HEK293 (cell line): ENCODE data around the gene DEF6.

Source experiments
- AEBP2 ChIP-seq: fragments of 450-650 bp; formaldehyde crosslinking; IDR thresholded peaks from 2 replicates; pipeline ENCODE4 v1.5.1; 2016; ENCODE audit warnings: missing biosample characterization, missing genetic modification characterization, borderline replicate concordance
- PATZ1 ChIP-seq: fragments of 450-650 bp; formaldehyde crosslinking; IDR thresholded peaks from 2 replicates; pipeline ENCODE4 v1.5.1; 2016; ENCODE audit warnings: missing biosample characterization, missing genetic modification characterization
- RBAK ChIP-seq: fragments of 450-650 bp; formaldehyde crosslinking; IDR thresholded peaks from 2 replicates; pipeline ENCODE4 v1.5.1; 2016; ENCODE audit warnings: missing biosample characterization, missing genetic modification characterization
- ZBTB11 ChIP-seq: fragments of 450-650 bp; formaldehyde crosslinking; conservative IDR thresholded peaks from 2 replicates; pipeline ENCODE4 v1.5.1; 2016; ENCODE audit warnings: low read depth, missing biosample characterization, missing genetic modification characterization
- ZNF10 ChIP-seq: fragments of 450-650 bp; formaldehyde crosslinking; IDR thresholded peaks from 2 replicates; pipeline ENCODE4 v1.5.1; 2017; ENCODE audit warnings: missing biosample characterization, missing genetic modification characterization
- ZNF664 ChIP-seq: fragments of 450-650 bp; formaldehyde crosslinking; IDR thresholded peaks from 2 replicates; pipeline ENCODE4 v1.5.1; 2016; ENCODE audit warnings: missing biosample characterization, missing genetic modification characterization
- ZNF768 ChIP-seq: fragments of 450-650 bp; formaldehyde crosslinking; IDR thresholded peaks from 2 replicates; pipeline ENCODE4 v1.5.1; 2018; ENCODE audit warnings: missing biosample characterization, mild to moderate bottlenecking, missing genetic modification characterization
- ZNF785 ChIP-seq: fragments of 450-650 bp; formaldehyde crosslinking; IDR thresholded peaks from 2 replicates; pipeline ENCODE4 v1.5.1; 2016; ENCODE audit warnings: missing biosample characterization, missing genetic modification characterization
- ZSCAN30 ChIP-seq: fragments of 450-650 bp; IDR thresholded peaks from 2 replicates; pipeline ENCODE4 v1.5.1; 2018; ENCODE audit warnings: missing biosample characterization, mild to moderate bottlenecking, missing genetic modification characterization, moderate library complexity
- TF ChIP-seq, protein P1 (sequence below): fragments of 450-650 bp; formaldehyde crosslinking; IDR thresholded peaks from 2 replicates; pipeline ENCODE4 v1.5.1; 2016; ENCODE audit warnings: missing biosample characterization, missing genetic modification characterization
- TF ChIP-seq, protein P2 (sequence below): fragments of 450-650 bp; formaldehyde crosslinking; IDR thresholded peaks from 2 replicates; pipeline ENCODE4 v1.5.1; 2016; ENCODE audit warnings: missing biosample characterization, missing genetic modification characterization, low read depth
- TF ChIP-seq, protein P3 (sequence below): fragments of 450-650 bp; formaldehyde crosslinking; IDR thresholded peaks from 2 replicates; pipeline ENCODE4 v1.5.1; 2016; ENCODE audit warnings: missing biosample characterization, missing genetic modification characterization
- TF ChIP-seq, protein P4 (sequence below): fragments of 450-650 bp; formaldehyde crosslinking; IDR thresholded peaks from 2 replicates; pipeline ENCODE4 v1.5.1; 2016; ENCODE audit warnings: missing biosample characterization, missing genetic modification characterization
- TF ChIP-seq, protein P5 (sequence below): fragments of 450-650 bp; formaldehyde crosslinking; IDR thresholded peaks from 2 replicates; pipeline ENCODE4 v1.5.1; 2016; ENCODE audit warnings: missing biosample characterization, missing genetic modification characterization, borderline replicate concordance

DNA sequence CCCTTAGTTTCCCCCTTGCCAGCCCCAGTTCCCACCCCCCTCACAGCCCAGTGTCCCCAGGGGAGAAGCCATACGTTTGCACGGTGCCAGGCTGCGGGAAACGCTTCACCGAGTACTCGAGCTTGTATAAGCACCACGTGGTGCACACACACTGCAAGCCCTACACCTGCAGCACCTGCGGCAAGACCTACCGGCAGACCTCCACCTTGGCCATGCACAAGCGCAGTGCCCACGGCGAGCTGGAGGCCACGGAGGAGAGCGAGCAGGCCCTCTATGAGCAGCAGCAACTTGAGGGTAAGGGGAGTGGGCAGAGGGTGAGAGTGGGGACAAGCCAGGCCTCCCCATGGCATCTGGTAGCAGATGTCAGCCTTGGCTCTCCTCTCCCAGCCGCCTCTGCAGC lies 5.1 kb upstream of the DEF6 start:
- TF ChIP-seq, protein P1, sequence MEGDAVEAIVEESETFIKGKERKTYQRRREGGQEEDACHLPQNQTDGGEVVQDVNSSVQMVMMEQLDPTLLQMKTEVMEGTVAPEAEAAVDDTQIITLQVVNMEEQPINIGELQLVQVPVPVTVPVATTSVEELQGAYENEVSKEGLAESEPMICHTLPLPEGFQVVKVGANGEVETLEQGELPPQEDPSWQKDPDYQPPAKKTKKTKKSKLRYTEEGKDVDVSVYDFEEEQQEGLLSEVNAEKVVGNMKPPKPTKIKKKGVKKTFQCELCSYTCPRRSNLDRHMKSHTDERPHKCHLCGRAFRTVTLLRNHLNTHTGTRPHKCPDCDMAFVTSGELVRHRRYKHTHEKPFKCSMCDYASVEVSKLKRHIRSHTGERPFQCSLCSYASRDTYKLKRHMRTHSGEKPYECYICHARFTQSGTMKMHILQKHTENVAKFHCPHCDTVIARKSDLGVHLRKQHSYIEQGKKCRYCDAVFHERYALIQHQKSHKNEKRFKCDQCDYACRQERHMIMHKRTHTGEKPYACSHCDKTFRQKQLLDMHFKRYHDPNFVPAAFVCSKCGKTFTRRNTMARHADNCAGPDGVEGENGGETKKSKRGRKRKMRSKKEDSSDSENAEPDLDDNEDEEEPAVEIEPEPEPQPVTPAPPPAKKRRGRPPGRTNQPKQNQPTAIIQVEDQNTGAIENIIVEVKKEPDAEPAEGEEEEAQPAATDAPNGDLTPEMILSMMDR = no peak
- TF ChIP-seq, protein P2, sequence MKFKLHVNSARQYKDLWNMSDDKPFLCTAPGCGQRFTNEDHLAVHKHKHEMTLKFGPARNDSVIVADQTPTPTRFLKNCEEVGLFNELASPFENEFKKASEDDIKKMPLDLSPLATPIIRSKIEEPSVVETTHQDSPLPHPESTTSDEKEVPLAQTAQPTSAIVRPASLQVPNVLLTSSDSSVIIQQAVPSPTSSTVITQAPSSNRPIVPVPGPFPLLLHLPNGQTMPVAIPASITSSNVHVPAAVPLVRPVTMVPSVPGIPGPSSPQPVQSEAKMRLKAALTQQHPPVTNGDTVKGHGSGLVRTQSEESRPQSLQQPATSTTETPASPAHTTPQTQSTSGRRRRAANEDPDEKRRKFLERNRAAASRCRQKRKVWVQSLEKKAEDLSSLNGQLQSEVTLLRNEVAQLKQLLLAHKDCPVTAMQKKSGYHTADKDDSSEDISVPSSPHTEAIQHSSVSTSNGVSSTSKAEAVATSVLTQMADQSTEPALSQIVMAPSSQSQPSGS (tag by site-specific recombination) = no peak
- no peak for TF ChIP-seq ZSCAN30 (tag by site-specific recombination)
- TF ChIP-seq, protein P3, sequence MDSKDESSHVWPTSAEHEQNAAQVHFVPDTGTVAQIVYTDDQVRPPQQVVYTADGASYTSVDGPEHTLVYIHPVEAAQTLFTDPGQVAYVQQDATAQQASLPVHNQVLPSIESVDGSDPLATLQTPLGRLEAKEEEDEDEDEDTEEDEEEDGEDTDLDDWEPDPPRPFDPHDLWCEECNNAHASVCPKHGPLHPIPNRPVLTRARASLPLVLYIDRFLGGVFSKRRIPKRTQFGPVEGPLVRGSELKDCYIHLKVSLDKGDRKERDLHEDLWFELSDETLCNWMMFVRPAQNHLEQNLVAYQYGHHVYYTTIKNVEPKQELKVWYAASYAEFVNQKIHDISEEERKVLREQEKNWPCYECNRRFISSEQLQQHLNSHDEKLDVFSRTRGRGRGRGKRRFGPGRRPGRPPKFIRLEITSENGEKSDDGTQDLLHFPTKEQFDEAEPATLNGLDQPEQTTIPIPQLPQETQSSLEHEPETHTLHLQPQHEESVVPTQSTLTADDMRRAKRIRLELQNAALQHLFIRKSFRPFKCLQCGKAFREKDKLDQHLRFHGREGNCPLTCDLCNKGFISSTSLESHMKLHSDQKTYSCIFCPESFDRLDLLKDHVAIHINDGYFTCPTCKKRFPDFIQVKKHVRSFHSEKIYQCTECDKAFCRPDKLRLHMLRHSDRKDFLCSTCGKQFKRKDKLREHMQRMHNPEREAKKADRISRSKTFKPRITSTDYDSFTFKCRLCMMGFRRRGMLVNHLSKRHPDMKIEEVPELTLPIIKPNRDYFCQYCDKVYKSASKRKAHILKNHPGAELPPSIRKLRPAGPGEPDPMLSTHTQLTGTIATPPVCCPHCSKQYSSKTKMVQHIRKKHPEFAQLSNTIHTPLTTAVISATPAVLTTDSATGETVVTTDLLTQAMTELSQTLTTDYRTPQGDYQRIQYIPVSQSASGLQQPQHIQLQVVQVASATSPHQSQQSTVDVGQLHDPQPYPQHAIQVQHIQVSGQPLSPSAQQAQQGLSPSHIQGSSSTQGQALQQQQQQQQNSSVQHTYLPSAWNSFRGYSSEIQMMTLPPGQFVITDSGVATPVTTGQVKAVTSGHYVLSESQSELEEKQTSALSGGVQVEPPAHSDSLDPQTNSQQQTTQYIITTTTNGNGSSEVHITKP (tag by site-specific recombination) = no peak
- no peak for TF ChIP-seq ZNF664
- no peak for TF ChIP-seq ZNF10 (tag by site-specific recombination)
- TF ChIP-seq, protein P4, sequence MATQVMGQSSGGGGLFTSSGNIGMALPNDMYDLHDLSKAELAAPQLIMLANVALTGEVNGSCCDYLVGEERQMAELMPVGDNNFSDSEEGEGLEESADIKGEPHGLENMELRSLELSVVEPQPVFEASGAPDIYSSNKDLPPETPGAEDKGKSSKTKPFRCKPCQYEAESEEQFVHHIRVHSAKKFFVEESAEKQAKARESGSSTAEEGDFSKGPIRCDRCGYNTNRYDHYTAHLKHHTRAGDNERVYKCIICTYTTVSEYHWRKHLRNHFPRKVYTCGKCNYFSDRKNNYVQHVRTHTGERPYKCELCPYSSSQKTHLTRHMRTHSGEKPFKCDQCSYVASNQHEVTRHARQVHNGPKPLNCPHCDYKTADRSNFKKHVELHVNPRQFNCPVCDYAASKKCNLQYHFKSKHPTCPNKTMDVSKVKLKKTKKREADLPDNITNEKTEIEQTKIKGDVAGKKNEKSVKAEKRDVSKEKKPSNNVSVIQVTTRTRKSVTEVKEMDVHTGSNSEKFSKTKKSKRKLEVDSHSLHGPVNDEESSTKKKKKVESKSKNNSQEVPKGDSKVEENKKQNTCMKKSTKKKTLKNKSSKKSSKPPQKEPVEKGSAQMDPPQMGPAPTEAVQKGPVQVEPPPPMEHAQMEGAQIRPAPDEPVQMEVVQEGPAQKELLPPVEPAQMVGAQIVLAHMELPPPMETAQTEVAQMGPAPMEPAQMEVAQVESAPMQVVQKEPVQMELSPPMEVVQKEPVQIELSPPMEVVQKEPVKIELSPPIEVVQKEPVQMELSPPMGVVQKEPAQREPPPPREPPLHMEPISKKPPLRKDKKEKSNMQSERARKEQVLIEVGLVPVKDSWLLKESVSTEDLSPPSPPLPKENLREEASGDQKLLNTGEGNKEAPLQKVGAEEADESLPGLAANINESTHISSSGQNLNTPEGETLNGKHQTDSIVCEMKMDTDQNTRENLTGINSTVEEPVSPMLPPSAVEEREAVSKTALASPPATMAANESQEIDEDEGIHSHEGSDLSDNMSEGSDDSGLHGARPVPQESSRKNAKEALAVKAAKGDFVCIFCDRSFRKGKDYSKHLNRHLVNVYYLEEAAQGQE = no peak
- no peak for TF ChIP-seq ZNF785 (tag by site-specific recombination)
- TF ChIP-seq ZBTB11 (tag by site-specific recombination) = no peak
- TF ChIP-seq ZNF768 (tag by site-specific recombination) = no peak
- TF ChIP-seq PATZ1 (tag by site-specific recombination) = no peak
- TF ChIP-seq AEBP2 = no peak
- no peak for TF ChIP-seq RBAK (tag by site-specific recombination)
- TF ChIP-seq, protein P5, sequence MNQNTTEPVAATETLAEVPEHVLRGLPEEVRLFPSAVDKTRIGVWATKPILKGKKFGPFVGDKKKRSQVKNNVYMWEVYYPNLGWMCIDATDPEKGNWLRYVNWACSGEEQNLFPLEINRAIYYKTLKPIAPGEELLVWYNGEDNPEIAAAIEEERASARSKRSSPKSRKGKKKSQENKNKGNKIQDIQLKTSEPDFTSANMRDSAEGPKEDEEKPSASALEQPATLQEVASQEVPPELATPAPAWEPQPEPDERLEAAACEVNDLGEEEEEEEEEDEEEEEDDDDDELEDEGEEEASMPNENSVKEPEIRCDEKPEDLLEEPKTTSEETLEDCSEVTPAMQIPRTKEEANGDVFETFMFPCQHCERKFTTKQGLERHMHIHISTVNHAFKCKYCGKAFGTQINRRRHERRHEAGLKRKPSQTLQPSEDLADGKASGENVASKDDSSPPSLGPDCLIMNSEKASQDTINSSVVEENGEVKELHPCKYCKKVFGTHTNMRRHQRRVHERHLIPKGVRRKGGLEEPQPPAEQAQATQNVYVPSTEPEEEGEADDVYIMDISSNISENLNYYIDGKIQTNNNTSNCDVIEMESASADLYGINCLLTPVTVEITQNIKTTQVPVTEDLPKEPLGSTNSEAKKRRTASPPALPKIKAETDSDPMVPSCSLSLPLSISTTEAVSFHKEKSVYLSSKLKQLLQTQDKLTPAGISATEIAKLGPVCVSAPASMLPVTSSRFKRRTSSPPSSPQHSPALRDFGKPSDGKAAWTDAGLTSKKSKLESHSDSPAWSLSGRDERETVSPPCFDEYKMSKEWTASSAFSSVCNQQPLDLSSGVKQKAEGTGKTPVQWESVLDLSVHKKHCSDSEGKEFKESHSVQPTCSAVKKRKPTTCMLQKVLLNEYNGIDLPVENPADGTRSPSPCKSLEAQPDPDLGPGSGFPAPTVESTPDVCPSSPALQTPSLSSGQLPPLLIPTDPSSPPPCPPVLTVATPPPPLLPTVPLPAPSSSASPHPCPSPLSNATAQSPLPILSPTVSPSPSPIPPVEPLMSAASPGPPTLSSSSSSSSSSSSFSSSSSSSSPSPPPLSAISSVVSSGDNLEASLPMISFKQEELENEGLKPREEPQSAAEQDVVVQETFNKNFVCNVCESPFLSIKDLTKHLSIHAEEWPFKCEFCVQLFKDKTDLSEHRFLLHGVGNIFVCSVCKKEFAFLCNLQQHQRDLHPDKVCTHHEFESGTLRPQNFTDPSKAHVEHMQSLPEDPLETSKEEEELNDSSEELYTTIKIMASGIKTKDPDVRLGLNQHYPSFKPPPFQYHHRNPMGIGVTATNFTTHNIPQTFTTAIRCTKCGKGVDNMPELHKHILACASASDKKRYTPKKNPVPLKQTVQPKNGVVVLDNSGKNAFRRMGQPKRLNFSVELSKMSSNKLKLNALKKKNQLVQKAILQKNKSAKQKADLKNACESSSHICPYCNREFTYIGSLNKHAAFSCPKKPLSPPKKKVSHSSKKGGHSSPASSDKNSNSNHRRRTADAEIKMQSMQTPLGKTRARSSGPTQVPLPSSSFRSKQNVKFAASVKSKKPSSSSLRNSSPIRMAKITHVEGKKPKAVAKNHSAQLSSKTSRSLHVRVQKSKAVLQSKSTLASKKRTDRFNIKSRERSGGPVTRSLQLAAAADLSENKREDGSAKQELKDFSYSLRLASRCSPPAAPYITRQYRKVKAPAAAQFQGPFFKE (tag by site-specific recombination) = no peak
